Mesodermal cell (in vitro differentiated cells): ENCODE measurements around the gene PLK2.

Source experiments
- H3K27ac ChIP-seq: 2 replicates; pipeline ENCODE4 v1.7.0; 2013; ENCODE audit warnings: mild to moderate bottlenecking, low read depth, low read length, moderate library complexity; ENCODE audit not compliant: severe bottlenecking
- H3K36me3 ChIP-seq: 2 replicates; pipeline ENCODE4 v1.7.1; 2013; ENCODE audit warnings: mild to moderate bottlenecking, low read length, moderate library complexity; ENCODE audit not compliant: control insufficient read depth, insufficient read depth
- H3K4me1 ChIP-seq: one replicate; pipeline ENCODE4 v1.7.1; 2013; ENCODE audit warnings: mild to moderate bottlenecking, low read length; ENCODE audit not compliant: insufficient read depth, control insufficient read depth, poor library complexity, severe bottlenecking
- H3K4me3 ChIP-seq: 2 replicates; pipeline ENCODE4 v1.7.0; 2013; ENCODE audit warnings: low read length, control low read depth, mild to moderate bottlenecking; ENCODE audit not compliant: insufficient read depth, poor library complexity, severe bottlenecking; ENCODE audit errors: extremely low read depth
- H3K9me3 ChIP-seq: 2 replicates; pipeline ENCODE4 v1.7.1; 2013; ENCODE audit warnings: mild to moderate bottlenecking, low read length, moderate library complexity; ENCODE audit not compliant: control insufficient read depth
- WGBS, 2 experiments: methylation state at CpG; one replicate each; pipeline ENCODE4 v1.1.5; 2013; ENCODE audit warnings: missing lambda C conversion rate in 2 of 2; ENCODE audit not compliant: insufficient coverage in 2 of 2; 5-methylcytosine and 5-hydroxymethylcytosine counted together

Gene PLK2

DNA sequence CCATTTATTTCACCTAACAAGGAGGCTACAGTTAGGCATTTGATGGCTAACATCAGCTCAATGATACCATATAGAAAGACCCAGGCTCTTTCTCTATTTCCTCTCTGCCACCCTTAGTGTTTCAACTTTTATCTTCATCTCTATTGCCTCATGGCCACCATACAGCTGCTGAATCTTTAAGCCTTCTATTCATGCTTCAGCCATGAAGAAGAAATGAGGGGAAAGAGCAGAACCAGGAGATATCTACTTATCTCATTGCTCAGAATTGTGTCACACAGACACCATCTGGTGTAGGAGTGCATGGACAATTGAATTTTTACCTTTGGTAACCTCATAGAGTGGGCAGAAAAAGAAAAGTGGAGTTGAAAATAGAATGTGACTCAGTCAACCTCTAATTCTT is 38.0 kb upstream of the PLK2 start:
- Histone ChIP-seq H3K27ac (no peak overlapping the region), H3K4me3 (no peak overlapping the region), H3K9me3 (no peaks in the 10 kb centered on the region), H3K36me3 (no peaks in the 10 kb centered on the region), H3K4me1 (peaks cover 8% of the 10 kb centered on the region)

DNA sequence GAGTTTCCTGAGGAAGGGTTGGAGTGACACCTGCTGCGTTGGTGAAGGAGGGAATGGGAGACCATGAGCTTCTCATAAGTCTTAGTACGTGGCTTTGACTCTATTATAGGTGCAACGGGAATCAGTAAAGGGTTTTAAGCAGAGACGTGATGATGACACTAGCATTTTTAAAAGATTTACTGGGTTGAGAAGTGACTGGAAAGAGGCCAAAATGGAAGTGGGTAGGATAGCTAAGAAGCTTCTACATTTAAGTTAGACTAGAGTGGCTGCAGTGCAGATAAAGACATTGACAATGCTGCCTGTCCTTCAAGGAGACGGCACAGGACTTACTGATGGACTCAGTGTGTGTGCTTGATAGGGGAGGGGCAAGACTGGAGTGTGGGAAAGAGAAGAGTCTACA is 37.5 kb upstream of the PLK2 start:
- Histone ChIP-seq H3K4me1 (peaks cover 8% of the 10 kb centered on the region), H3K9me3 (no peaks in the 10 kb centered on the region), H3K27ac (no peak overlapping the region), H3K4me3 (no peak overlapping the region), H3K36me3 (no peaks in the 10 kb centered on the region)
- 93 to 97% methylated on average over 5 of the region's 5 CpGs for WGBS, 2 experiments

GRCh38 chr5:58496488-58496887 is 36.6 kb upstream of the PLK2 start:
- no peaks in the 10 kb centered on the region for H3K36me3 ChIP-seq

DNA sequence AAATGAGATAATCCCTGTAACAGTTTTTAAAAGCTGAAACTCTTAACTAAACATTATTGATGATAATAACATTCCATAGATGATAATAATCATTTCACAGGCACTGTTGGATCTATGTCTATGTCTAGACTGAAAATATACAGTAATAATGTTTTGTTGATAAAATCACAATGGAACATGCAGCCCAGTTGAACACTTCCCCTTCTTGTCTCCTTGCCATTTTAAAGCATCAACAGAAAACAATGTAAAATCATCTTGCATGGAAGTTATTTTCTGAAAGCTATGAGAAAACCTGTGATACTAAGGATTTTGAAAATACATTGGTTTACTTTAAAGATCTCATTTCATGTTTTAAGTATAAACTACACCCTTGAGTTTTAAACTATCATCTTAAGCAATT is 33.3 kb upstream of the PLK2 start:
- H3K4me3 ChIP-seq, result no peak overlapping the region
- no peaks in the 10 kb centered on the region for H3K9me3 ChIP-seq
- H3K27ac ChIP-seq, result no peak overlapping the region
- no peaks in the 10 kb centered on the region for H3K4me1 ChIP-seq
- no peaks in the 10 kb centered on the region for H3K36me3 ChIP-seq

More at GRCh38 chr5:58496488-58496887, 36.6 kb upstream of the PLK2 start:
- 59 to 69% methylated on average over 2 of the region's 3 CpGs for WGBS, 2 experiments
- Histone ChIP-seq H3K9me3 (no peaks in the 10 kb centered on the region), H3K4me1 (peaks cover 8% of the 10 kb centered on the region), H3K4me3 (no peak overlapping the region), H3K27ac (no peak overlapping the region)

GRCh38 chr5:58491216-58491892 is 31.5 kb upstream of the PLK2 start, which contains the start of gene GAPT:
Gene GAPT, plus strand, starts transcription at chr5:58491435. Its CDS starts 3,102 bp downstream, at chr5:58494537.
- H3K9me3 ChIP-seq, result no peaks in the 10 kb centered on the region
- 80 to 93% methylated on average over 1 to 2 of the region's 6 CpGs for WGBS, 2 experiments
- H3K4me3 ChIP-seq, result no peak within 1 kb of the TSS
- no peaks in the 10 kb centered on the region for H3K4me1 ChIP-seq
- H3K27ac ChIP-seq, result no peak within 1 kb of the TSS
- no peaks in the 10 kb centered on the region for H3K36me3 ChIP-seq

GRCh38 chr5:58490402-58491050 is 30.6 kb upstream of the PLK2 start:
- H3K4me1 ChIP-seq, result no peaks in the 10 kb centered on the region
- H3K36me3 ChIP-seq, result no peaks in the 10 kb centered on the region
- no peak overlapping the region for H3K27ac ChIP-seq
- WGBS, 2 experiments, result 83 to 89% methylated on average over 1 to 3 of the region's 4 CpGs
- H3K4me3 ChIP-seq, result no peak overlapping the region
- no peaks in the 10 kb centered on the region for H3K9me3 ChIP-seq

GRCh38 chr5:58486290-58486689 is 26.4 kb upstream of the PLK2 start:
- no peak overlapping the region for H3K27ac ChIP-seq
- H3K4me3 ChIP-seq, result no peak overlapping the region
- H3K36me3 ChIP-seq, result no peaks in the 10 kb centered on the region
- H3K9me3 ChIP-seq, result no peaks in the 10 kb centered on the region
- WGBS, 2 experiments, result no CpG with 5 or more reads among the region's 1 CpG
- no peaks in the 10 kb centered on the region for H3K4me1 ChIP-seq

GRCh38 chr5:58484505-58484904 is 24.6 kb upstream of the PLK2 start:
- H3K4me3 ChIP-seq, result no peak overlapping the region
- H3K4me1 ChIP-seq, result no peaks in the 10 kb centered on the region
- no peaks in the 10 kb centered on the region for H3K36me3 ChIP-seq
- no peaks in the 10 kb centered on the region for H3K9me3 ChIP-seq
- 29 to 56% methylated on average over 1 to 2 of the region's 4 CpGs for WGBS, 2 experiments
- H3K27ac ChIP-seq, result no peak overlapping the region

DNA sequence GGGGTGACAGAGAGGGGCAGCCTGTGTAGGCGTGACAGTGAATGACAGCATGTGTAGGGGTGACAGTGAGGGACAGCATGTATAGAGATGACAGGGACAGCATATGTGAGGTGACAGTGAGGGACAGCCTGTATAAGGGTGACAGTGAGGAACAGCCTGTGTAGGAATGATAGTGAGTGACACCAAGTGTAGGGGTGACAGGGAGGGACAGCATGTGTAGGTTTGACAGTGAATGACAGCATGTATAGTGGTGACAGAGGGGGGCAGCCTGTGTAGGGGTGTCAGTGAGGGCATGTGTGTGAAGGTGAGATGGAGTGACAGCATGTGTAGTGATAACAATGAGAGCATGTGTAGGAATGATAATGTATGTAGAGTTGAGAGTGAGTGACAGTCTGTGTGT is 22.6 kb upstream of the PLK2 start:
- Histone ChIP-seq H3K27ac (no peak overlapping the region), H3K4me3 (no peak overlapping the region), H3K9me3 (no peaks in the 10 kb centered on the region), H3K4me1 (no peaks in the 10 kb centered on the region), H3K36me3 (no peaks in the 10 kb centered on the region)
- 86 to 100% methylated on average over 1 of the region's 1 CpG for WGBS, 2 experiments

DNA sequence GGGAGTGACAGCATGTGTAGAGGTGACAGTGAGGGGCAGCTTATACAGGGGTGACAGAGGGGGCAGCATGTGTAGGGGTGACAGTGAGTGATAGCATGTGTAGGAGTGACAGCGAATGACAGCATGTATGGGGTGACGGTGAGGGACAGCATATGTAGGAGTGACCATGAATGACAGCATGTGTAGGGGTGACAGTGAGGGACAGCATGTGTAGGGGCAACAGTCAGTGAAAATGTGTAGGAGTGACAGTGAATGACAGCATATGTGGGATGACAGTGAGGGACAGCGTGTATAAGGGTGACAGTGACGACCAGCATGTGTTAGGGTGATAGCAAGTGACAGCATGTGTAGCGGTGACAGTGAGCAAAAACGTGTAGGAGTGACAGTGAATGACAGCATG is 21.9 kb upstream of the PLK2 start:
- 85 to 92% methylated on average over 5 to 6 of the region's 6 CpGs for whole genome bisulfite sequencing, 2 experiments
- Histone ChIP-seq H3K27ac (no peak overlapping the region), H3K4me1 (no peaks in the 10 kb centered on the region), H3K4me3 (no peak overlapping the region), H3K36me3 (no peaks in the 10 kb centered on the region), H3K9me3 (no peaks in the 10 kb centered on the region)

DNA sequence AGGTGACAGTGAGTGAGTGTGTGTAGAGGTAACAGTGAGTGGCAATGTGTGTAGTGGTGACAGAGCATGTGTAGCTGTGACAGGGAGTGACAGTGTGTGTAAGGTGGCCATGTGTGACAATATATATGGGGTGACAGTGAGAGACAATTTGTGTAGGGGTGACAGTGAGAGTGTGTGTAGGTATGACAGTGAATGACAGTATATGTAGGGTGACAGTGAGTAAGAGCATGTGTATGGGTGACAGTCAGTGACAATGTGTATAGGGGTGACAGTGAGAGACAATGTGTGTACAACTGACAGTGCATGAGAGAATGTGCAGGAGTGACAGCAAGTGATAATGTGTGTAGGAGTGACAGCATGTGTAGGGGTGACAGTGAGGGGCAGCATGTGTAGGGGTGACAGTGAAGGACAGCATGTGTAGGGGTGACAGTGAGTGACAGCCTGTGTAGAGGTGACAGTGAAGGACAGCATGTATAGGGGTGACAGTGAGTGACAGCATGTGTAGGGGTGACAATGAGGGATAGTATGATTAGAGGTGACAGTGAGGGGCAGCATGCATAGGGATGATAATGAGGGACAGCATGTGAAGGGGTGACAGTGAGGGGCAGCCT is 21.3 kb upstream of the PLK2 start:
- no peak overlapping the region for H3K27ac ChIP-seq
- H3K4me3 ChIP-seq, result no peak overlapping the region
- no peaks in the 10 kb centered on the region for H3K36me3 ChIP-seq
- no peaks in the 10 kb centered on the region for H3K9me3 ChIP-seq
- no peaks in the 10 kb centered on the region for H3K4me1 ChIP-seq
